WTC11 (cell line): Measurements from ENCODE around the gene RAB17. TPM values are rescaled to one million over a fixed set of nuclear protein-coding genes. Genes with fewer than 3 reads are reported as not detected.

Experiments
- ATAC-seq: fragments of 200-7000 bp; cut with Tn5 transposase; 2 replicates; pipeline ENCODE4 v1.10.0; 2021; ENCODE audit warnings: mild to moderate bottlenecking, moderate library complexity
- CTCF ChIA-PET: fragments of 300-600 bp; sonication (Branson Sonifier 250); formaldehyde crosslinking; loops from one replicate; lab custom pipeline; 2021; ENCODE audit warnings: antibody characterized with exemption; lab: Charles Lee
- POLR2A ChIA-PET: fragments of 350-600 bp; sonication (Branson Sonifier 250); formaldehyde crosslinking; loops from one replicate; lab custom pipeline; 2021; ENCODE audit warnings: antibody characterized with exemption; lab: Charles Lee
- DNase-seq: peaks from one replicate; pipeline ENCODE4 v3.0.0; 2021; ENCODE audit warnings: low spot score
- H3K27ac Mint-ChIP-seq: 2 replicates; pipeline ENCODE4 v1.8.0; 2021; ENCODE audit warnings: mixed read lengths
- H3K27me3 Mint-ChIP-seq: 2 replicates; pipeline ENCODE4 v1.8.0; 2021; ENCODE audit warnings: low read depth, mild to moderate bottlenecking, moderate library complexity, mixed read lengths
- H3K36me3 Mint-ChIP-seq: 2 replicates; pipeline ENCODE4 v1.8.0; 2021; ENCODE audit warnings: mixed read lengths
- H3K4me1 Mint-ChIP-seq: 2 replicates; pipeline ENCODE4 v1.8.0; 2022; ENCODE audit warnings: mixed read lengths
- H3K4me3 Mint-ChIP-seq: 2 replicates; pipeline ENCODE4 v1.8.0; 2021; ENCODE audit warnings: mild to moderate bottlenecking, moderate library complexity, mixed read lengths
- H3K9me3 Mint-ChIP-seq: 2 replicates; pipeline ENCODE4 v1.8.0; 2021; ENCODE audit warnings: mixed read lengths
- AFF4 ChIP-seq: sonication (generic); formaldehyde crosslinking; IDR thresholded peaks from 2 replicates; pipeline ENCODE4 v1.8.1; 2023; ENCODE audit warnings: mild to moderate bottlenecking, missing genetic modification reagents, borderline replicate concordance
- AR ChIP-seq: fragments of 250-450 bp; sonication (Bioruptor Pico); IDR thresholded peaks from 2 replicates; pipeline ENCODE4 v1.9.0; 2021; ENCODE audit warnings: mild to moderate bottlenecking
- CREM ChIP-seq: sonication (generic); formaldehyde crosslinking; IDR thresholded peaks from 2 replicates; pipeline ENCODE4 v1.8.1; 2022; ENCODE audit warnings: mild to moderate bottlenecking, missing genetic modification reagents, moderate library complexity
- ELF4 ChIP-seq: sonication (generic); formaldehyde crosslinking; IDR thresholded peaks from 2 replicates; pipeline ENCODE4 v1.8.1; 2022; ENCODE audit warnings: low read depth, mild to moderate bottlenecking, moderate library complexity, missing genetic modification reagents
- GABPB1 ChIP-seq: sonication (generic); formaldehyde crosslinking; IDR thresholded peaks from 2 replicates; pipeline ENCODE4 v1.8.1; 2023; ENCODE audit warnings: mild to moderate bottlenecking, missing genetic modification reagents
- MXD4 ChIP-seq: fragments of 250-450 bp; sonication (Bioruptor Pico); IDR thresholded peaks from 2 replicates; pipeline ENCODE4 v1.8.0; 2021; ENCODE audit warnings: mild to moderate bottlenecking, moderate library complexity, borderline replicate concordance
- MYBL2 ChIP-seq: sonication (generic); formaldehyde crosslinking; IDR thresholded peaks from 2 replicates; pipeline ENCODE4 v1.8.1; 2023; ENCODE audit warnings: mild to moderate bottlenecking, moderate library complexity, missing genetic modification reagents
- NFYB ChIP-seq: sonication (generic); formaldehyde crosslinking; conservative IDR thresholded peaks from 2 replicates; pipeline ENCODE4 v1.8.0; 2022; ENCODE audit warnings: low read depth, missing genetic modification reagents
- OVOL2 ChIP-seq: fragments of 250-450 bp; sonication (Bioruptor Pico); IDR thresholded peaks from 2 replicates; pipeline ENCODE4 v1.9.0; 2021; ENCODE audit warnings: mild to moderate bottlenecking, borderline replicate concordance
- SMAD3 ChIP-seq: sonication (generic); formaldehyde crosslinking; IDR thresholded peaks from 2 replicates; pipeline ENCODE4 v1.8.0; 2022; ENCODE audit warnings: missing genetic modification reagents, mild to moderate bottlenecking, borderline replicate concordance
- TEAD1 ChIP-seq: sonication (generic); formaldehyde crosslinking; IDR thresholded peaks from 2 replicates; pipeline ENCODE4 v1.8.0; 2022; ENCODE audit warnings: mild to moderate bottlenecking, missing genetic modification reagents
- TP53 ChIP-seq: sonication (generic); formaldehyde crosslinking; IDR thresholded peaks from 2 replicates; pipeline ENCODE4 v1.8.1; 2023; ENCODE audit warnings: mild to moderate bottlenecking, missing genetic modification reagents
- USF1 ChIP-seq: sonication (generic); formaldehyde crosslinking; IDR thresholded peaks from 2 replicates; pipeline ENCODE4 v1.8.0; 2022; ENCODE audit warnings: mild to moderate bottlenecking, missing genetic modification reagents
- ZNF512 ChIP-seq: sonication (generic); formaldehyde crosslinking; IDR thresholded peaks from 2 replicates; pipeline ENCODE4 v1.8.1; 2022; ENCODE audit warnings: missing genetic modification reagents, borderline replicate concordance
- ZNF671 ChIP-seq: fragments of 250-450 bp; sonication (Bioruptor Pico); IDR thresholded peaks from 2 replicates; pipeline ENCODE4 v1.8.0; 2021; ENCODE audit warnings: mild to moderate bottlenecking
- ZSCAN18 ChIP-seq: fragments of 250-450 bp; sonication (Bioruptor Pico); IDR thresholded peaks from 2 replicates; pipeline ENCODE4 v2.1.2; 2022; ENCODE audit warnings: mild to moderate bottlenecking, moderate library complexity
- total RNA-seq: library from RNA; stranded (reverse); gene quantifications from 3 replicates; pipeline ENCODE4 v1.2.3, GENCODE V29; 2021
- TF ChIP-seq, protein P1 (sequence below): sonication (generic); formaldehyde crosslinking; IDR thresholded peaks from 2 replicates; pipeline ENCODE4 v1.8.0; 2022; ENCODE audit warnings: mild to moderate bottlenecking, missing genetic modification reagents

The RAB17 gene
- total RNA-seq, 1 experiment from 2014 or later: 140 TPM

DNA sequence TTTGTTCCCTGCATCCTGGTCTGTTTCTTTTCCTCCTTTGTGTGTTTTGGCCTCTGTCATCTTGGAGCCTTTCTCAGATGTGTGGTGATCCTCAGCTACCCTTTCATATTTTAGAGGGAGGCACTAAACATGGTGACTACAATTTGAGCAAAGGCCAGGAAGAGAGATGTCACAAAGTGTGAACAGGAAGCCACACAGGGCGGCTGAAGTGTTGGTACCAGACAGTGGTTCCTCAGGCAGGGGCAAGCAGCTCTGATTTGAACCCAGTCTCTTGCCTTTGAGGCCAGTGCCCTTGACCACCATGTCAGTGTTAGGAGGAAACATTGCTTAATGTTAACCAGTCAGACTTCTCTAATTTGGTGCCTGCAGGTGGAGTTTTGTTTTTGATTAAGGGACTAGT is 46.0 kb upstream of the RAB17 start:
- H3K4me3 Mint-ChIP-seq: no peak overlapping the region
- ChIA-PET CTCF (interaction anchor here (1.0 kb wide), 1 partner anchor 65 kb away, joined by 4 read pairs; no protein-coding TSS in a partner anchor), POLR2A (no interaction called here)
- H3K4me1 Mint-ChIP-seq: peaks cover 9% of the 10 kb centered on the region
- no peak overlapping the region for H3K27ac Mint-ChIP-seq
- DNase-seq: no peak
- peaks cover 56% of the 10 kb centered on the region for H3K36me3 Mint-ChIP-seq
- no peak for ATAC-seq
- TF ChIP-seq MYBL2 (CRISPR knock-in tag): no peak
- TF ChIP-seq ZSCAN18 (CRISPR knock-in tag): no peak
- H3K27me3 Mint-ChIP-seq: 0 out of 2 replicates have a peak, but pooled peaks cover 2% of the 10 kb centered on the region
- H3K9me3 Mint-ChIP-seq: peaks cover 35% of the 10 kb centered on the region

GRCh38 chr2:237633061-237633561 is 42.6 kb upstream of the RAB17 start:
- H3K4me1 Mint-ChIP-seq: peaks cover 26% of the 10 kb centered on the region
- CTCF ChIA-PET: no interaction called here
- ATAC-seq (no peak), DNase-seq (no peak)
- H3K36me3 Mint-ChIP-seq: peaks cover 54% of the 10 kb centered on the region
- no peak overlapping the region; the same call in 1 of the 2 replicates for H3K27ac Mint-ChIP-seq
- POLR2A ChIA-PET: no interaction called here
- TF ChIP-seq TP53 (CRISPR knock-in tag) (no peak), ZNF512 (CRISPR knock-in tag) (no peak), TEAD1 (CRISPR knock-in tag) (no peak), NFYB (CRISPR knock-in tag) (no peak), SMAD3 (CRISPR knock-in tag) (no peak)
- TF ChIP-seq, protein P1, sequence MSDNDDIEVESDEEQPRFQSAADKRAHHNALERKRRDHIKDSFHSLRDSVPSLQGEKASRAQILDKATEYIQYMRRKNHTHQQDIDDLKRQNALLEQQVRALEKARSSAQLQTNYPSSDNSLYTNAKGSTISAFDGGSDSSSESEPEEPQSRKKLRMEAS: no peak
- TF ChIP-seq, all 79 proteins: peak for 0
- H3K4me3 Mint-ChIP-seq: no peak overlapping the region
- H3K9me3 Mint-ChIP-seq: peaks cover 35% of the 10 kb centered on the region
- peaks cover 11% of the 10 kb centered on the region for H3K27me3 Mint-ChIP-seq

GRCh38 chr2:237631801-237632585 is 41.5 kb upstream of the RAB17 start:
- CTCF ChIA-PET: interaction anchor here (2.5 kb wide), 1 partner anchor 18 kb away, joined by 6 read pairs; no protein-coding TSS in a partner anchor

More at GRCh38 chr2:237631801-237632585, 41.5 kb upstream of the RAB17 start:
- Mint-ChIP-seq H3K9me3 (peaks cover 26% of the 10 kb centered on the region), H3K4me3 (no peak overlapping the region), H3K27ac (no peak overlapping the region), H3K27me3 (peaks cover 14% of the 10 kb centered on the region), H3K4me1 (peaks cover 28% of the 10 kb centered on the region), H3K36me3 (peaks cover 43% of the 10 kb centered on the region)
- TF ChIP-seq AFF4 (CRISPR knock-in tag) (no peak), ZNF671 (no peak), MXD4 (CRISPR knock-in tag) (no peak), ELF4 (CRISPR knock-in tag) (no peak), GABPB1 (no peak), CREM (CRISPR knock-in tag) (no peak), USF1 (CRISPR knock-in tag) (no peak), OVOL2 (CRISPR knock-in tag) (no peak), AR (CRISPR knock-in tag) (no peak)
- no peak for ATAC-seq
- no peak for DNase-seq
- POLR2A ChIA-PET: no interaction called here
